GM12878 (cell line): ENCODE measurements around the gene TPCN1. TPM values are rescaled to one million over a fixed set of nuclear protein-coding genes. Genes with fewer than 3 reads are reported as not detected.
A peak's percentile ranks its signal among the peaks of the same experiment; 100 is the strongest.

Experiments
- CEBPZ ChIP-seq: fragments of 150-350 bp; IDR thresholded peaks from 2 replicates; pipeline ENCODE4 v1.6.1; 2016; ENCODE audit warnings: low read depth, low read length
- CREB1 ChIP-seq: IDR thresholded peaks from 2 replicates; pipeline ENCODE4 v1.6.1; 2012; ENCODE audit warnings: low read depth, mild to moderate bottlenecking, inconsistent platforms
- ESRRA ChIP-seq: IDR thresholded peaks from 2 replicates; pipeline ENCODE4 v1.6.1; 2012; ENCODE audit warnings: mild to moderate bottlenecking, low read length, improper control_type of control experiment
- IKZF1 ChIP-seq: fragments of 450-650 bp; conservative IDR thresholded peaks from 2 replicates; pipeline ENCODE4 v1.6.1; 2017; ENCODE audit warnings: antibody characterized with exemption, mild to moderate bottlenecking
- NKRF ChIP-seq: fragments of 450-650 bp; conservative IDR thresholded peaks from 2 replicates; pipeline ENCODE4 v1.6.1; 2017; ENCODE audit warnings: mild to moderate bottlenecking, moderate library complexity
- POLR2A ChIP-seq: IDR thresholded peaks from 2 replicates; pipeline ENCODE4 v1.6.1; 2011; ENCODE audit warnings: low read depth, mild to moderate bottlenecking, low read length
- RBBP5 ChIP-seq: fragments of 200-600 bp; sonication (generic); conservative IDR thresholded peaks from 2 replicates; pipeline ENCODE4 v1.6.1; 2016
- SIN3A ChIP-seq: IDR thresholded peaks from 2 replicates; pipeline ENCODE4 v1.6.1; 2012; ENCODE audit warnings: low read depth, low read length, improper control_type of control experiment
- SP1 ChIP-seq: IDR thresholded peaks from one replicate; pipeline ENCODE4 v1.6.1; 2011; ENCODE audit warnings: low read depth, low read length
- SREBF1 ChIP-seq: IDR thresholded peaks from 2 replicates; pipeline ENCODE4 v1.6.1; 2012; ENCODE audit warnings: mild to moderate bottlenecking, low read length
- TBL1XR1 ChIP-seq: IDR thresholded peaks from 2 replicates; pipeline ENCODE4 v1.6.1; 2012; ENCODE audit warnings: low read depth, low read length, improper control_type of control experiment
- ZNF622 ChIP-seq: fragments of 450-650 bp; IDR thresholded peaks from 2 replicates; pipeline ENCODE4 v1.6.1; 2017; ENCODE audit warnings: mild to moderate bottlenecking, inconsistent platforms
- polyA plus RNA-seq, 11 experiments: library from polyadenylated mRNA; depleted of rRNA in 4 of 11; unstranded in 6 of 11; stranded (reverse) in 5 of 11; fragments of >200 nt; fragmentation: Nextera tagmentation in 4 of 11; fragmentation: Illumina TruSeq in 1 of 11; extraction: Ambion mirVana in 4 of 11; extraction: Trizol in 1 of 11; gene quantifications; 1 replicate in 1 of 11; 2 replicates in 10 of 11; pipeline versions ENCODE4 v1.2.1 to v1.2.3, GENCODE V29; 2011 to 2016; ENCODE audit warnings: inconsistent platforms in 2 of 11, missing spikeins in 2 of 11, low read depth in 1 of 11
- total RNA-seq, 4 experiments: library from RNA; depleted of rRNA in 3 of 4; stranded (reverse); fragments of >200 nt in 3 of 4; fragmentation: Illumina TruSeq in 1 of 4; extraction: Trizol in 1 of 4; gene quantifications; 2 replicates each; pipeline versions ENCODE4 v1.2.1 to v1.2.3, GENCODE V29; 2013 to 2021
- TF ChIP-seq, protein P1 (sequence below): IDR thresholded peaks from 2 replicates; pipeline ENCODE4 v1.6.1; 2011; ENCODE audit warnings: low read depth, low read length, improper control_type of control experiment, borderline replicate concordance
- TF ChIP-seq, protein P2 (sequence below): IDR thresholded peaks from 2 replicates; pipeline ENCODE4 v1.6.1; 2012; ENCODE audit warnings: low read depth, low read length, improper control_type of control experiment
- TF ChIP-seq, protein P3 (sequence below): fragments of 450-650 bp; IDR thresholded peaks from 2 replicates; pipeline ENCODE4 v1.6.1; 2017; ENCODE audit warnings: antibody characterized with exemption, mild to moderate bottlenecking, moderate library complexity
- TF ChIP-seq, protein P4 (sequence below): fragments of 450-650 bp; IDR thresholded peaks from 2 replicates; pipeline ENCODE4 v1.6.1; 2017; ENCODE audit warnings: mild to moderate bottlenecking, moderate library complexity

Gene TPCN1
- total and polyA plus RNA-seq, 10 of the 15 experiments (the other 5 are each of a cell fraction or from before 2014, with no cell fraction given): 0.79 to 30.9 (median 19.4) TPM

DNA sequence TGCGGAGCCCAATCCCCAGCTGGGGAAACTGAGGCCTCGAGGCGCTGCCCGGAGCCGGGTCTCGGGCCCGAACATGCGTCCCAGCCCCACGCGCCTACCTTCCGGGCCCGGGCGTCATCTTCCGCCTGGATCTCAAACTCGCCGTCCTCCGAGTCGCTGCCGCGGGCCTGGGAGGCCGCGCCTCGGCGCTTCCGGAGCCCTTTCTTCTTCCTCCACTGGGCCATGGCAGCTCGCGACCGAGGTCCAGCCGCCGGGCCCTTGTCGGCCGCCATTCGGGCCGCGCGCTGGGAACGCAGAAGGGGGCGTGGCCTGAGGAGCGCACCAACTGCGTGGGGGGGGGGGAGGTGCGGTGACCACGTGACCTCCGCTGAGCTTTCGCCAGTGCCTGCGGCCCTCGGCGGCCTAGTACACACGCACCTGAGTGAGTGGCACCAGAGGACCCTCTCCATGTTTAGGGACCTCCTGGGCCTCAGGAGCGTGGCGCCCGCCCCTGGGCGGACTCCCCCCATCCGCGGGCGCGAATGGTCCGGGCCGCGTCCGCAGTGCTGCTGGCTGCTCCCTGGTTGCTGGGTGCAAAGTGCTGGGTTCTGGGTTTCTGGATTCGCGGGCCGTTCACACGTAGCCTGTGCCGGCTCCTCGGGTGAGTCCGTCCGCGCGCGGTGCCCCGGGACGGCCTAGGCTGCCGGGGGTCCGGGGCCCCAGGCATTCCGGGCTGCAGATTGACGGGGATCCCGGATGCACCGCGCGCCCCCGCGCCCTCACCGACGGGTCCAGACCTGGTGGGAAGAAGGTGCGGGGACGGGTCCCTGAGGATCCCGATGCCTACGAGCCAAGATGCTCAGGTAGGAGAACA lies 35.9 kb upstream of the TPCN1 start, which contains the start of the genes DDX54 and RITA1 (continued):
- TF ChIP-seq SP1 (peak; percentile 80), TBL1XR1 (no peak), CREB1 (peak; percentile 51; the same call in 1 of the 2 replicates), SIN3A (no peak; the same call in 1 of the 2 replicates), IKZF1 (peak; percentile 68; the same call in 1 of the 2 replicates), SREBF1 (peak; percentile 94), ZNF622 (no peak), NKRF (peak; percentile 84), ESRRA (0 out of 2 replicates have a peak, but pooled peaks have one; percentile 17), CEBPZ (no peak), RBBP5 (0 out of 2 replicates have a peak, but pooled peaks have one; percentile 36), POLR2A (peak; percentile 98)
- TF ChIP-seq, protein P1, sequence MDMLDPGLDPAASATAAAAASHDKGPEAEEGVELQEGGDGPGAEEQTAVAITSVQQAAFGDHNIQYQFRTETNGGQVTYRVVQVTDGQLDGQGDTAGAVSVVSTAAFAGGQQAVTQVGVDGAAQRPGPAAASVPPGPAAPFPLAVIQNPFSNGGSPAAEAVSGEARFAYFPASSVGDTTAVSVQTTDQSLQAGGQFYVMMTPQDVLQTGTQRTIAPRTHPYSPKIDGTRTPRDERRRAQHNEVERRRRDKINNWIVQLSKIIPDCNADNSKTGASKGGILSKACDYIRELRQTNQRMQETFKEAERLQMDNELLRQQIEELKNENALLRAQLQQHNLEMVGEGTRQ: peak; percentile 93
- TF ChIP-seq, protein P2, sequence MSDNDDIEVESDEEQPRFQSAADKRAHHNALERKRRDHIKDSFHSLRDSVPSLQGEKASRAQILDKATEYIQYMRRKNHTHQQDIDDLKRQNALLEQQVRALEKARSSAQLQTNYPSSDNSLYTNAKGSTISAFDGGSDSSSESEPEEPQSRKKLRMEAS: no peak; the same call in 1 of the 2 replicates
- TF ChIP-seq, protein P3, sequence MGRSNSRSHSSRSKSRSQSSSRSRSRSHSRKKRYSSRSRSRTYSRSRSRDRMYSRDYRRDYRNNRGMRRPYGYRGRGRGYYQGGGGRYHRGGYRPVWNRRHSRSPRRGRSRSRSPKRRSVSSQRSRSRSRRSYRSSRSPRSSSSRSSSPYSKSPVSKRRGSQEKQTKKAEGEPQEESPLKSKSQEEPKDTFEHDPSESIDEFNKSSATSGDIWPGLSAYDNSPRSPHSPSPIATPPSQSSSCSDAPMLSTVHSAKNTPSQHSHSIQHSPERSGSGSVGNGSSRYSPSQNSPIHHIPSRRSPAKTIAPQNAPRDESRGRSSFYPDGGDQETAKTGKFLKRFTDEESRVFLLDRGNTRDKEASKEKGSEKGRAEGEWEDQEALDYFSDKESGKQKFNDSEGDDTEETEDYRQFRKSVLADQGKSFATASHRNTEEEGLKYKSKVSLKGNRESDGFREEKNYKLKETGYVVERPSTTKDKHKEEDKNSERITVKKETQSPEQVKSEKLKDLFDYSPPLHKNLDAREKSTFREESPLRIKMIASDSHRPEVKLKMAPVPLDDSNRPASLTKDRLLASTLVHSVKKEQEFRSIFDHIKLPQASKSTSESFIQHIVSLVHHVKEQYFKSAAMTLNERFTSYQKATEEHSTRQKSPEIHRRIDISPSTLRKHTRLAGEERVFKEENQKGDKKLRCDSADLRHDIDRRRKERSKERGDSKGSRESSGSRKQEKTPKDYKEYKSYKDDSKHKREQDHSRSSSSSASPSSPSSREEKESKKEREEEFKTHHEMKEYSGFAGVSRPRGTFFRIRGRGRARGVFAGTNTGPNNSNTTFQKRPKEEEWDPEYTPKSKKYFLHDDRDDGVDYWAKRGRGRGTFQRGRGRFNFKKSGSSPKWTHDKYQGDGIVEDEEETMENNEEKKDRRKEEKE: peak; percentile 96
- TF ChIP-seq, protein P4, sequence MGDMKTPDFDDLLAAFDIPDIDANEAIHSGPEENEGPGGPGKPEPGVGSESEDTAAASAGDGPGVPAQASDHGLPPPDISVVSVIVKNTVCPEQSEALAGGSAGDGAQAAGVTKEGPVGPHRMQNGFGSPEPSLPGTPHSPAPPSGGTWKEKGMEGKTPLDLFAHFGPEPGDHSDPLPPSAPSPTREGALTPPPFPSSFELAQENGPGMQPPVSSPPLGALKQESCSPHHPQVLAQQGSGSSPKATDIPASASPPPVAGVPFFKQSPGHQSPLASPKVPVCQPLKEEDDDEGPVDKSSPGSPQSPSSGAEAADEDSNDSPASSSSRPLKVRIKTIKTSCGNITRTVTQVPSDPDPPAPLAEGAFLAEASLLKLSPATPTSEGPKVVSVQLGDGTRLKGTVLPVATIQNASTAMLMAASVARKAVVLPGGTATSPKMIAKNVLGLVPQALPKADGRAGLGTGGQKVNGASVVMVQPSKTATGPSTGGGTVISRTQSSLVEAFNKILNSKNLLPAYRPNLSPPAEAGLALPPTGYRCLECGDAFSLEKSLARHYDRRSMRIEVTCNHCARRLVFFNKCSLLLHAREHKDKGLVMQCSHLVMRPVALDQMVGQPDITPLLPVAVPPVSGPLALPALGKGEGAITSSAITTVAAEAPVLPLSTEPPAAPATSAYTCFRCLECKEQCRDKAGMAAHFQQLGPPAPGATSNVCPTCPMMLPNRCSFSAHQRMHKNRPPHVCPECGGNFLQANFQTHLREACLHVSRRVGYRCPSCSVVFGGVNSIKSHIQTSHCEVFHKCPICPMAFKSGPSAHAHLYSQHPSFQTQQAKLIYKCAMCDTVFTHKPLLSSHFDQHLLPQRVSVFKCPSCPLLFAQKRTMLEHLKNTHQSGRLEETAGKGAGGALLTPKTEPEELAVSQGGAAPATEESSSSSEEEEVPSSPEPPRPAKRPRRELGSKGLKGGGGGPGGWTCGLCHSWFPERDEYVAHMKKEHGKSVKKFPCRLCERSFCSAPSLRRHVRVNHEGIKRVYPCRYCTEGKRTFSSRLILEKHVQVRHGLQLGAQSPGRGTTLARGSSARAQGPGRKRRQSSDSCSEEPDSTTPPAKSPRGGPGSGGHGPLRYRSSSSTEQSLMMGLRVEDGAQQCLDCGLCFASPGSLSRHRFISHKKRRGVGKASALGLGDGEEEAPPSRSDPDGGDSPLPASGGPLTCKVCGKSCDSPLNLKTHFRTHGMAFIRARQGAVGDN: peak; percentile 45; the same call in 1 of the 2 replicates
